GM11168 (cell line): ENCODE results near the gene DGCR6.
"Not testable (repeated sequence)": the region's sequence is repeated elsewhere in the genome, so short reads cannot be mapped to it uniquely, and the experiment has no call there.

Experiments
- in situ Hi-C: fragments of 300-500 bp; cut with MboI; formaldehyde crosslinking; loops from one replicate; pipeline ENCODE4 v1.12.0; 2022; ENCODE audit warnings: low sequenced_read_pairs; ENCODE audit not compliant: unreplicated experiment

The DGCR6 gene

GRCh38 chr22:18905540-18906409, at the start of gene DGCR6:
DGCR6 (plus strand) TSS chr22:18906320; CDS start chr22:18906375, 55 bp downstream.
- in situ Hi-C loops: loop anchor here (25.0 kb wide), 1 partner anchor 1407 kb away; the partner anchor contains the start of gene DGCR6L

GRCh38 chr22:18859314-18859713, 46.8 kb upstream of the DGCR6 start:
- in situ Hi-C loops: not testable (repeated sequence)

GRCh38 chr22:18881260-18881659, 24.9 kb upstream of the DGCR6 start:
- in situ Hi-C loops: not testable (repeated sequence)

GRCh38 chr22:18884465-18884864, 21.7 kb upstream of the DGCR6 start:
- in situ Hi-C loops: not testable (repeated sequence)

GRCh38 chr22:18888115-18888514, 18.0 kb upstream of the DGCR6 start:
- in situ Hi-C loops: no loop called here

GRCh38 chr22:18890510-18891192, 15.5 kb upstream of the DGCR6 start:
- in situ Hi-C loops: not testable (repeated sequence)

- in situ Hi-C loops: not testable (repeated sequence)
Observed at GRCh38 chr22:18893775-18894174, 12.3 kb upstream of the DGCR6 start.

GRCh38 chr22:18896037-18896657, 10.0 kb upstream of the DGCR6 start:
- in situ Hi-C loops: not testable (repeated sequence)

GRCh38 chr22:18906410-18906745, 258 bp downstream of the DGCR6 start:
- in situ Hi-C loops: loop anchor here (25.0 kb wide), 1 partner anchor 1406 kb away; the partner anchor contains the start of gene DGCR6L

- in situ Hi-C loops: loop anchor here (25.0 kb wide), 1 partner anchor 1405 kb away; the partner anchor contains the start of gene DGCR6L
Observed at GRCh38 chr22:18906896-18907295, 776 bp downstream of the DGCR6 start.

- in situ Hi-C loops: loop anchor here (25.0 kb wide), 1 partner anchor 1403 kb away; the partner anchor contains the start of gene DGCR6L
Observed at GRCh38 chr22:18909556-18909955, 3.4 kb downstream of the DGCR6 start.

GRCh38 chr22:18911535-18911934, 5.4 kb downstream of the DGCR6 start:
- in situ Hi-C loops: loop anchor here (25.0 kb wide), 1 partner anchor 1401 kb away; the partner anchor contains the start of gene DGCR6L

- in situ Hi-C loops: loop anchor here (25.0 kb wide), 1 partner anchor 1400 kb away; the partner anchor contains the start of gene DGCR6L
Observed at GRCh38 chr22:18912264-18912946, 6.3 kb downstream of the DGCR6 start.

- in situ Hi-C loops: loop anchor here (25.0 kb wide), 1 partner anchor 1398 kb away; the partner anchor contains the start of gene DGCR6L
Observed at GRCh38 chr22:18914558-18914957, 8.4 kb downstream of the DGCR6 start.

- in situ Hi-C loops: loop anchor here (25.0 kb wide), 1 partner anchor 1397 kb away; the partner anchor contains the start of gene DGCR6L
Observed at GRCh38 chr22:18915550-18915949, 9.4 kb downstream of the DGCR6 start.

- in situ Hi-C loops: loop anchor here (25.0 kb wide), 1 partner anchor 1394 kb away; the partner anchor contains the start of gene DGCR6L
Observed at GRCh38 chr22:18917818-18918217, 11.7 kb downstream of the DGCR6 start.

GRCh38 chr22:18920257-18920902, 14.3 kb downstream of the DGCR6 start:
- in situ Hi-C loops: loop anchor here (25.0 kb wide), 1 partner anchor 1392 kb away; the partner anchor contains the start of gene DGCR6L

- in situ Hi-C loops: no loop called here
Observed at GRCh38 chr22:18925368-18926064, 19.4 kb downstream of the DGCR6 start.

GRCh38 chr22:18927020-18927419, 20.9 kb downstream of the DGCR6 start:
- in situ Hi-C loops: no loop called here
